Erythroblast (primary cell): ENCODE measurements around the gene CACNB3.

Experiments
- GATA1 ChIP-seq: IDR thresholded peaks from 2 replicates; pipeline ENCODE4 v1.6.1; 2011; ENCODE audit warnings: low read depth, mild to moderate bottlenecking, control low read depth, low read length, moderate library complexity
- POLR2A ChIP-seq: IDR thresholded peaks from 2 replicates; pipeline ENCODE4 v1.6.1; 2011; ENCODE audit warnings: mild to moderate bottlenecking, low read length

- TF ChIP-seq POLR2A (no peak), GATA1 (no peak)
Observed at GRCh38 chr12:48823281-48823680, 5.0 kb downstream of the CACNB3 start.
